H1 (cell line): ENCODE results near the gene TMEM89. TPM values are rescaled to one million over a fixed set of nuclear protein-coding genes. Genes with fewer than 3 reads are reported as not detected.

Source experiments
- ATF2 ChIP-seq: IDR thresholded peaks from 2 replicates; pipeline ENCODE4 v1.6.1; 2012; ENCODE audit warnings: low read length, inconsistent platforms
- RNF2 ChIP-seq: fragments of 200-900, 300-1000 bp; sonication (generic); IDR thresholded peaks from 2 replicates; pipeline ENCODE4 v1.7.1; 2016; ENCODE audit warnings: borderline replicate concordance, low read depth, mild to moderate bottlenecking, antibody characterized with exemption, low read length; ENCODE audit not compliant: poor library complexity, severe bottlenecking; ENCODE audit errors: missing control alignments
- SIN3A ChIP-seq, 2 experiments: IDR thresholded peaks in 1 of 2; conservative IDR thresholded peaks in 1 of 2; 2 replicates each; pipeline ENCODE4 v1.6.1; 2011 to 2012; ENCODE audit warnings: low read length in 2 of 2, improper control_type of control experiment in 1 of 2, low read depth in 1 of 2, mild to moderate bottlenecking in 1 of 2
- TCF12 ChIP-seq: IDR thresholded peaks from 2 replicates; pipeline ENCODE4 v1.6.1; 2011; ENCODE audit warnings: low read depth, mild to moderate bottlenecking, low read length
- polyA plus RNA-seq, 7 experiments: library from polyadenylated mRNA; depleted of rRNA in 3 of 7; stranded (reverse) in 5 of 7; unstranded in 2 of 7; fragments of >200 nt in 5 of 7; fragments of 200-250 nt in 2 of 7; gene quantifications; 1 replicate in 5 of 7; 2 replicates in 1 of 7; 4 replicates in 1 of 7; pipeline versions ENCODE4 v1.2.1 to v1.2.3, GENCODE V29; 2011 to 2013; ENCODE audit warnings: missing spikeins in 2 of 7, mixed read lengths in 2 of 7
- total RNA-seq: library from RNA; stranded (reverse); fragmentation: NEBNext Ultra II Directional; extraction: Animal tissue kit (Norgen Biotek cat#: 25700); gene quantifications from 2 replicates; pipeline ENCODE4 v1.2.1, GENCODE V29; 2021

TMEM89 gene
- total and polyA plus RNA-seq, 2 of the 8 experiments (the other 6 are each of a cell fraction or from before 2014, with no cell fraction given), result not detected

- no peak for TF ChIP-seq ATF2
- TF ChIP-seq RNF2, result no peak
- TF ChIP-seq SIN3A (conservative IDR thresholded peaks at IDR 0.05 in 1 of 2, IDR thresholded peaks at IDR 0.05 in 1 of 2; ENCODE audit: low read depth in 1 of 2, low read length in 2 of 2), result no peak
- no peak for TF ChIP-seq TCF12
Observed at GRCh38 chr3:48575366-48575765, 46.2 kb downstream of the TMEM89 start (continued).
